H1 (cell line): ENCODE results near the gene APOL3. TPM values are rescaled to one million over a fixed set of nuclear protein-coding genes. Genes with fewer than 3 reads are reported as not detected.

Experiments
- CHD7 ChIP-seq: fragments of 300-600 bp; sonication (generic); IDR thresholded peaks from 2 replicates; pipeline ENCODE4 v1.7.1; 2012; ENCODE audit warnings: low read length, moderate library complexity, mild to moderate bottlenecking, inconsistent platforms; ENCODE audit not compliant: insufficient replicate concordance
- CTCF ChIP-seq, 3 experiments: IDR thresholded peaks; 1 replicate in 2 of 3; 2 replicates in 1 of 3; pipeline versions ENCODE4 v1.5.1 to v1.6.1; 2011; ENCODE audit warnings: low read length in 3 of 3, mild to moderate bottlenecking in 3 of 3, inconsistent platforms in 2 of 3, low read depth in 1 of 3, moderate library complexity in 1 of 3; ENCODE audit not compliant: insufficient read depth in 1 of 3; ENCODE audit errors: control extremely low read depth in 1 of 3
- GTF2F1 ChIP-seq: IDR thresholded peaks from 2 replicates; pipeline ENCODE4 v1.6.1; 2012; ENCODE audit warnings: low read depth, low read length, improper control_type of control experiment, borderline replicate concordance
- NRF1 ChIP-seq: IDR thresholded peaks from 2 replicates; pipeline ENCODE4 v1.6.1; 2011; ENCODE audit warnings: mild to moderate bottlenecking, low read depth, low read length, improper control_type of control experiment
- POLR2AphosphoS5 ChIP-seq: IDR thresholded peaks from 2 replicates; pipeline ENCODE4 v1.6.1; 2011; ENCODE audit warnings: low read depth, low read length
- RBBP5 ChIP-seq: IDR thresholded peaks from 2 replicates; pipeline ENCODE4 v1.7.1; 2012; ENCODE audit warnings: low read depth, mild to moderate bottlenecking, inconsistent platforms, low read length, moderate library complexity, borderline replicate concordance
- polyA plus RNA-seq, 7 experiments: library from polyadenylated mRNA; depleted of rRNA in 3 of 7; stranded (reverse) in 5 of 7; unstranded in 2 of 7; fragments of >200 nt in 5 of 7; fragments of 200-250 nt in 2 of 7; gene quantifications; 1 replicate in 5 of 7; 2 replicates in 1 of 7; 4 replicates in 1 of 7; pipeline versions ENCODE4 v1.2.1 to v1.2.3, GENCODE V29; 2011 to 2013; ENCODE audit warnings: missing spikeins in 2 of 7, mixed read lengths in 2 of 7
- total RNA-seq: library from RNA; stranded (reverse); fragmentation: NEBNext Ultra II Directional; extraction: Animal tissue kit (Norgen Biotek cat#: 25700); gene quantifications from 2 replicates; pipeline ENCODE4 v1.2.1, GENCODE V29; 2021
- TF ChIP-seq, protein P1 (sequence below): IDR thresholded peaks from 2 replicates; pipeline ENCODE4 v1.6.1; 2011; ENCODE audit warnings: low read depth, mild to moderate bottlenecking, low read length; ENCODE audit not compliant: insufficient read depth

The APOL3 gene
- total and polyA plus RNA-seq, 2 of the 8 experiments (the other 6 are each of a cell fraction or from before 2014, with no cell fraction given), result 0.12 TPM; not detected in 1

GRCh38 chr22:36184433-36185025 is 24.0 kb upstream of the APOL3 start (continued):
- TF ChIP-seq CHD7 (no peak), POLR2AphosphoS5 (no peak), RBBP5 (no peak), NRF1 (no peak), GTF2F1 (no peak), CTCF (IDR thresholded peaks at IDR 0.05; ENCODE audit: control extremely low read depth in 1 of 3, insufficient read depth in 1 of 3, low read depth in 1 of 3, low read length in 3 of 3) (no peak)
- TF ChIP-seq, protein P1, sequence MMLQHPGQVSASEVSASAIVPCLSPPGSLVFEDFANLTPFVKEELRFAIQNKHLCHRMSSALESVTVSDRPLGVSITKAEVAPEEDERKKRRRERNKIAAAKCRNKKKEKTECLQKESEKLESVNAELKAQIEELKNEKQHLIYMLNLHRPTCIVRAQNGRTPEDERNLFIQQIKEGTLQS, result no peak
